K562 (cell line): ENCODE results near the gene LDB2.

ENCODE experiments used
- FOSL1 ChIP-seq: fragments of 200-800 bp; sonication (Bioruptor generic); conservative IDR thresholded peaks from 2 replicates; pipeline ENCODE4 v1.6.1; 2016; ENCODE audit warnings: missing genetic modification characterization, missing compliant biosample characterization
- ZBTB8A ChIP-seq: fragments of 450-650 bp; IDR thresholded peaks from 2 replicates; pipeline ENCODE4 v1.6.1; 2018; ENCODE audit warnings: mild to moderate bottlenecking, moderate library complexity; ENCODE audit not compliant: partially characterized antibody

DNA sequence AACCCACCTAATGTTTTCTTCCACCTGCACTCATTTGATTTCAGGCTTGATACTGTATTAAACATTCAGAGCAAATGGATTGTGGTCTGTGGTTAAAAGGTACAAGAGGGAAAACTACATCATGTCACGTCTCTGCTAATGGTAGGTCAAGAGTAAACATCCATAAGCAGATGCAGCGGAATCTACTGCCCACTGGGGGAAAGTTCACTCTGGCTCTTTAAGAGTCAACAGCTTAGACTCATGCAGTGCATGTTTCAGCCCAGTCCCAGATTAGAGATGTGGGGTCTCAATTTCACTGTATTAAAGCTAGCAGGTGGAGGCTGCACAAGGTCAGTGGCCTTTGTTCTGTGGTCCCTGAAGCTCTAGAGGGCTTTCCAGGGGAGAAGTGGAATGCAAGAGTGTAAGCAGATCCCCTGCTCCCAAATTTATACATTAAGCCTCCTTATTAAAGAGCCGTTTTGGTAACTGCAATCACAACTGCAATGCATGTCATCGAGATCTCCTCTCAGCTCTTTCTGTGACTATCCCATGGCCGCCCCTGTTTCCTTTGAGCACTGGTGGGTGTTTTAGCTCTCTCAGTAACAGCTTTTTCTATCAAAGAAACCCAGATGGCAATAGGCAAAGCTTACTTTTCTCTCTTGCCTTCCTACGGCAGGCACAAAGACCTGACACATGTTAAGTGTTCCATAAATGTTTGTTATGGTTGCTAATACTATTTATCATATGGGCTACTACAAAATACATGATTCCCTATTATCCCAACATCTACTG lies 53.4 kb downstream of the LDB2 start:
- TF ChIP-seq FOSL1 (no peak), ZBTB8A (no peak)
